ENCODE results near the gene MSI2.

Gene MSI2

GRCh38 chr17:57648720-57649119 is 392.4 kb downstream of the MSI2 start:
- POLR2A ChIA-PET = no interaction called here
- no peak for DNase-seq (ENCODE audit: extremely low spot score)
- TF ChIP-seq FOXA1 (IDR thresholded peaks at IDR 0.05) = no peak
- TF ChIP-seq TARDBP (IDR thresholded peaks at IDR 0.05) = no peak
- no peak for TF ChIP-seq HDGF (IDR thresholded peaks at IDR 0.05; ENCODE audit: borderline replicate concordance)
- no peak for TF ChIP-seq L3MBTL2 (conservative IDR thresholded peaks at IDR 0.05)
- no peak for TF ChIP-seq BHLHE40 (IDR thresholded peaks at IDR 0.05; ENCODE audit: borderline replicate concordance)
- TF ChIP-seq NFRKB (IDR thresholded peaks at IDR 0.05) = no peak
- TF ChIP-seq ARNT (IDR thresholded peaks at IDR 0.05) = no peak
- no peak for TF ChIP-seq FOXM1 (IDR thresholded peaks at IDR 0.05; ENCODE audit: borderline replicate concordance)
- TF ChIP-seq ZNF384 (IDR thresholded peaks at IDR 0.05) = no peak
- TF ChIP-seq SP1 (IDR thresholded peaks at IDR 0.05) = no peak
- CTCF ChIA-PET = no interaction called here

GRCh38 chr17:57649191-57649590 is 392.9 kb downstream of the MSI2 start:
- CTCF ChIA-PET = no interaction called here
- TF ChIP-seq LEF1 (IDR thresholded peaks at IDR 0.05; ENCODE audit: borderline replicate concordance) = no peak
- no peak for TF ChIP-seq FOXA1 (IDR thresholded peaks at IDR 0.05)
- no peak for TF ChIP-seq PKNOX1 (IDR thresholded peaks at IDR 0.05)
- no peak for TF ChIP-seq HDGF (IDR thresholded peaks at IDR 0.05; ENCODE audit: borderline replicate concordance)
- no peak; the same call in 1 of the 2 replicates for TF ChIP-seq TARDBP (IDR thresholded peaks at IDR 0.05)
- TF ChIP-seq ARNT (IDR thresholded peaks at IDR 0.05) = no peak
- TF ChIP-seq ELF4 (IDR thresholded peaks at IDR 0.05) = no peak
- no peak for TF ChIP-seq SUZ12 (IDR thresholded peaks at IDR 0.05)
- TF ChIP-seq NFRKB (IDR thresholded peaks at IDR 0.05) = no peak
- no peak for TF ChIP-seq BHLHE40 (IDR thresholded peaks at IDR 0.05; ENCODE audit: borderline replicate concordance)
- TF ChIP-seq ZNF384 (IDR thresholded peaks at IDR 0.05) = no peak
- TF ChIP-seq SP1 (IDR thresholded peaks at IDR 0.05) = no peak
- TF ChIP-seq FOXM1 (IDR thresholded peaks at IDR 0.05; ENCODE audit: borderline replicate concordance) = no peak
- no peak for TF ChIP-seq CTBP1 (IDR thresholded peaks at IDR 0.05; ENCODE audit: borderline replicate concordance)
- TF ChIP-seq L3MBTL2 (conservative IDR thresholded peaks at IDR 0.05) = no peak
- no peak for TF ChIP-seq FOXK2 (IDR thresholded peaks at IDR 0.05)
- no peak for DNase-seq (ENCODE audit: extremely low spot score)
- POLR2A ChIA-PET = no interaction called here

GRCh38 chr17:57649731-57650484 is 393.6 kb downstream of the MSI2 start:
- ChIA-PET POLR2A (no interaction called here), CTCF (no interaction called here)
- TF ChIP-seq PKNOX1 (IDR thresholded peaks at IDR 0.05) (no peak), TARDBP (IDR thresholded peaks at IDR 0.05) (no peak), NFRKB (IDR thresholded peaks at IDR 0.05) (no peak), LEF1 (IDR thresholded peaks at IDR 0.05; ENCODE audit: borderline replicate concordance) (no peak), ELF4 (IDR thresholded peaks at IDR 0.05) (no peak), SUZ12 (IDR thresholded peaks at IDR 0.05) (no peak), SP1 (IDR thresholded peaks at IDR 0.05) (no peak), ZNF384 (IDR thresholded peaks at IDR 0.05) (no peak), HDGF (IDR thresholded peaks at IDR 0.05; ENCODE audit: borderline replicate concordance) (no peak), FOXM1 (IDR thresholded peaks at IDR 0.05; ENCODE audit: borderline replicate concordance) (no peak), ARNT (IDR thresholded peaks at IDR 0.05) (no peak), CTBP1 (IDR thresholded peaks at IDR 0.05; ENCODE audit: borderline replicate concordance) (no peak), L3MBTL2 (conservative IDR thresholded peaks at IDR 0.05) (no peak), BHLHE40 (IDR thresholded peaks at IDR 0.05; ENCODE audit: borderline replicate concordance) (no peak), FOXA1 (IDR thresholded peaks at IDR 0.05) (no peak), FOXK2 (IDR thresholded peaks at IDR 0.05) (no peak)
- DNase-seq (ENCODE audit: extremely low spot score) = no peak

GRCh38 chr17:57650548-57650947 is 394.2 kb downstream of the MSI2 start:
- POLR2A ChIA-PET = no interaction called here

GRCh38 chr17:57651451-57651850 is 395.1 kb downstream of the MSI2 start:
- ChIA-PET POLR2A (no interaction called here), CTCF (no interaction called here)
- DNase-seq (ENCODE audit: extremely low spot score) = no peak
- TF ChIP-seq HDGF (IDR thresholded peaks at IDR 0.05; ENCODE audit: borderline replicate concordance) (no peak), SUZ12 (IDR thresholded peaks at IDR 0.05) (no peak), BHLHE40 (IDR thresholded peaks at IDR 0.05; ENCODE audit: borderline replicate concordance) (no peak), TARDBP (IDR thresholded peaks at IDR 0.05) (no peak), CTBP1 (IDR thresholded peaks at IDR 0.05; ENCODE audit: borderline replicate concordance) (no peak), LEF1 (IDR thresholded peaks at IDR 0.05; ENCODE audit: borderline replicate concordance) (no peak), FOXM1 (IDR thresholded peaks at IDR 0.05; ENCODE audit: borderline replicate concordance) (no peak), NFRKB (IDR thresholded peaks at IDR 0.05) (no peak), L3MBTL2 (conservative IDR thresholded peaks at IDR 0.05) (no peak), PKNOX1 (IDR thresholded peaks at IDR 0.05) (no peak)

More at GRCh38 chr17:57650548-57650947, 394.2 kb downstream of the MSI2 start:
- no peak for TF ChIP-seq LEF1 (IDR thresholded peaks at IDR 0.05; ENCODE audit: borderline replicate concordance)
- no peak for TF ChIP-seq PKNOX1 (IDR thresholded peaks at IDR 0.05)
- TF ChIP-seq CTBP1 (IDR thresholded peaks at IDR 0.05; ENCODE audit: borderline replicate concordance) = no peak
- TF ChIP-seq ELF4 (IDR thresholded peaks at IDR 0.05) = no peak
- TF ChIP-seq FOXM1 (IDR thresholded peaks at IDR 0.05; ENCODE audit: borderline replicate concordance) = no peak
- no peak for TF ChIP-seq L3MBTL2 (conservative IDR thresholded peaks at IDR 0.05)
- TF ChIP-seq TARDBP (IDR thresholded peaks at IDR 0.05) = no peak
- TF ChIP-seq ZNF384 (IDR thresholded peaks at IDR 0.05) = no peak
- no peak for TF ChIP-seq SP1 (IDR thresholded peaks at IDR 0.05)
- TF ChIP-seq FOXA1 (IDR thresholded peaks at IDR 0.05) = no peak
- TF ChIP-seq NFRKB (IDR thresholded peaks at IDR 0.05) = no peak
- no peak for TF ChIP-seq BHLHE40 (IDR thresholded peaks at IDR 0.05; ENCODE audit: borderline replicate concordance)
- TF ChIP-seq SUZ12 (IDR thresholded peaks at IDR 0.05) = no peak
- CTCF ChIA-PET = no interaction called here
- no peak for DNase-seq (ENCODE audit: extremely low spot score)

All from HEK293T (cell line).